Liver (tissue), 3 donors: ENCODE data around the gene KIF6.

ENCODE experiments used
- JUND ChIP-seq, 2 donors: IDR thresholded peaks; 2 replicates each; pipeline ENCODE4 v1.6.1; 2016; ENCODE audit warnings: antibody characterized with exemption in 2 of 2
- TAF1 ChIP-seq: conservative IDR thresholded peaks from 2 replicates; pipeline ENCODE4 v1.6.1; 2016; ENCODE audit warnings: antibody characterized with exemption, mild to moderate bottlenecking
- TF ChIP-seq, protein P1 (sequence below): IDR thresholded peaks from 2 replicates; pipeline ENCODE4 v1.6.1; 2016; ENCODE audit warnings: antibody characterized with exemption
- TF ChIP-seq, protein P2 (sequence below): fragments of 150-350 bp; IDR thresholded peaks from 2 replicates; pipeline ENCODE4 v1.5.1; 2017; ENCODE audit warnings: improper control_type of control experiment, low read depth, low read length; ENCODE audit not compliant: missing input control
- TF ChIP-seq, protein P3 (sequence below): IDR thresholded peaks from 2 replicates; pipeline ENCODE4 v1.6.1; 2016; ENCODE audit warnings: antibody characterized with exemption, mild to moderate bottlenecking
- TF ChIP-seq, protein P4 (sequence below): IDR thresholded peaks from 2 replicates; pipeline ENCODE4 v1.6.1; 2016; ENCODE audit warnings: antibody characterized with exemption
- donor health status: healthy.
- donor health status: healthy.

DNA sequence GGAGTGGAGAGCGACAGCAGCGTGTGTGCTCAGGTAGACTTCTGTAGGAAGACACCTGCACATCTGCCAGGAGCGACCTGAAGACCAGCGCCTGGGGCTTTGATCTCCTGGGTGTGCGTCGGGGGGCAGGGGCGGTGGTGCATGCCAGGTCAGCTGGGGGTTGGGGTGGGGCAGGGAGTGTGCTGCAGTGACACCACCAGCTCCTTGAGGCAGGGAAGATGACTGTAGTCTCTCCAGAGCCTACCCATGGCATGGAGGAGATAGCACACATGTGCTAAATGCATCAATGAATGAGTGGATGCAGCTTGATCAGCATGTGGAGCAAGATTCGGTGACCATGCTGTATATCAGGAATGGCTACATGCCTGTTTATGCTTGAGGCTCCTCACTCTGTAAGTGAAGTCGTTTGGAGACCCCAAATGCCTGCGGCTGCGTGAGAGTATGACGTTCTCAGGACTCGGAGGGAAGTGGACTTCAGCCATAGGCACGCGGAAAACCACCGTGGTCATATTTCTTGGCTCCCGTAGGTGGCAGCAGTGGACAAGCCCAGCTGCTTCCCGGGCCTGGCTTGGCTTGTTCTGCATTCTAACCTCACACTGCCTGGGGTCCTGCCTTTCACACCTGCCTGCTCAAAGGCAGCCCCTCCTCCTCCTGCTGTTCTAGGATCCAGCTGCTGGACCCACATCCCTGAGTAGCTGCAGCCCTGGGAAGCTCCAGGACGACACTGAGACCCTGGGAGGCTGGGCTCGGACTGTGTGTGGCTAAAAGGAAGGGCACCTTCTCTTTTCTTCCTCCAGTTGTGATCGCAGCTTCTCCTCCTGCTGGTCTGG lies 363.3 kb downstream of the KIF6 start:
- TF ChIP-seq, protein P1, sequence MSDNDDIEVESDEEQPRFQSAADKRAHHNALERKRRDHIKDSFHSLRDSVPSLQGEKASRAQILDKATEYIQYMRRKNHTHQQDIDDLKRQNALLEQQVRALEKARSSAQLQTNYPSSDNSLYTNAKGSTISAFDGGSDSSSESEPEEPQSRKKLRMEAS = no peak
- TF ChIP-seq, protein P2, sequence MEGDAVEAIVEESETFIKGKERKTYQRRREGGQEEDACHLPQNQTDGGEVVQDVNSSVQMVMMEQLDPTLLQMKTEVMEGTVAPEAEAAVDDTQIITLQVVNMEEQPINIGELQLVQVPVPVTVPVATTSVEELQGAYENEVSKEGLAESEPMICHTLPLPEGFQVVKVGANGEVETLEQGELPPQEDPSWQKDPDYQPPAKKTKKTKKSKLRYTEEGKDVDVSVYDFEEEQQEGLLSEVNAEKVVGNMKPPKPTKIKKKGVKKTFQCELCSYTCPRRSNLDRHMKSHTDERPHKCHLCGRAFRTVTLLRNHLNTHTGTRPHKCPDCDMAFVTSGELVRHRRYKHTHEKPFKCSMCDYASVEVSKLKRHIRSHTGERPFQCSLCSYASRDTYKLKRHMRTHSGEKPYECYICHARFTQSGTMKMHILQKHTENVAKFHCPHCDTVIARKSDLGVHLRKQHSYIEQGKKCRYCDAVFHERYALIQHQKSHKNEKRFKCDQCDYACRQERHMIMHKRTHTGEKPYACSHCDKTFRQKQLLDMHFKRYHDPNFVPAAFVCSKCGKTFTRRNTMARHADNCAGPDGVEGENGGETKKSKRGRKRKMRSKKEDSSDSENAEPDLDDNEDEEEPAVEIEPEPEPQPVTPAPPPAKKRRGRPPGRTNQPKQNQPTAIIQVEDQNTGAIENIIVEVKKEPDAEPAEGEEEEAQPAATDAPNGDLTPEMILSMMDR = peak; percentile 79
- TF ChIP-seq, protein P3, sequence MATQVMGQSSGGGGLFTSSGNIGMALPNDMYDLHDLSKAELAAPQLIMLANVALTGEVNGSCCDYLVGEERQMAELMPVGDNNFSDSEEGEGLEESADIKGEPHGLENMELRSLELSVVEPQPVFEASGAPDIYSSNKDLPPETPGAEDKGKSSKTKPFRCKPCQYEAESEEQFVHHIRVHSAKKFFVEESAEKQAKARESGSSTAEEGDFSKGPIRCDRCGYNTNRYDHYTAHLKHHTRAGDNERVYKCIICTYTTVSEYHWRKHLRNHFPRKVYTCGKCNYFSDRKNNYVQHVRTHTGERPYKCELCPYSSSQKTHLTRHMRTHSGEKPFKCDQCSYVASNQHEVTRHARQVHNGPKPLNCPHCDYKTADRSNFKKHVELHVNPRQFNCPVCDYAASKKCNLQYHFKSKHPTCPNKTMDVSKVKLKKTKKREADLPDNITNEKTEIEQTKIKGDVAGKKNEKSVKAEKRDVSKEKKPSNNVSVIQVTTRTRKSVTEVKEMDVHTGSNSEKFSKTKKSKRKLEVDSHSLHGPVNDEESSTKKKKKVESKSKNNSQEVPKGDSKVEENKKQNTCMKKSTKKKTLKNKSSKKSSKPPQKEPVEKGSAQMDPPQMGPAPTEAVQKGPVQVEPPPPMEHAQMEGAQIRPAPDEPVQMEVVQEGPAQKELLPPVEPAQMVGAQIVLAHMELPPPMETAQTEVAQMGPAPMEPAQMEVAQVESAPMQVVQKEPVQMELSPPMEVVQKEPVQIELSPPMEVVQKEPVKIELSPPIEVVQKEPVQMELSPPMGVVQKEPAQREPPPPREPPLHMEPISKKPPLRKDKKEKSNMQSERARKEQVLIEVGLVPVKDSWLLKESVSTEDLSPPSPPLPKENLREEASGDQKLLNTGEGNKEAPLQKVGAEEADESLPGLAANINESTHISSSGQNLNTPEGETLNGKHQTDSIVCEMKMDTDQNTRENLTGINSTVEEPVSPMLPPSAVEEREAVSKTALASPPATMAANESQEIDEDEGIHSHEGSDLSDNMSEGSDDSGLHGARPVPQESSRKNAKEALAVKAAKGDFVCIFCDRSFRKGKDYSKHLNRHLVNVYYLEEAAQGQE = no peak
- TF ChIP-seq TAF1 (no peak), JUND (IDR thresholded peaks at IDR 0.05) (no peak)
- TF ChIP-seq, protein P4, sequence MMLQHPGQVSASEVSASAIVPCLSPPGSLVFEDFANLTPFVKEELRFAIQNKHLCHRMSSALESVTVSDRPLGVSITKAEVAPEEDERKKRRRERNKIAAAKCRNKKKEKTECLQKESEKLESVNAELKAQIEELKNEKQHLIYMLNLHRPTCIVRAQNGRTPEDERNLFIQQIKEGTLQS = no peak
